Cardiac fibroblast (primary cell): ENCODE measurements around the gene HEMK1.

Experiments used
- DNase-seq, 2 donors: peaks; one replicate each; pipeline versions ENCODE4 v3.0.0 to v3.0.0-alpha.2; 2010; ENCODE audit warnings: low read depth in 2 of 2
- H3K4me3 ChIP-seq, 2 donors: replicated peaks in 1 of 2; 1 replicate in 1 of 2; 2 replicates in 1 of 2; pipeline ENCODE4 v1.5.1; 2011; ENCODE audit warnings: low read depth in 2 of 2, low read length in 2 of 2, mild to moderate bottlenecking in 2 of 2, moderate library complexity in 1 of 2
- TF ChIP-seq, protein P1 (sequence below): IDR thresholded peaks from one replicate; pipeline ENCODE4 v1.5.1; 2011; ENCODE audit warnings: low read depth, mild to moderate bottlenecking, low read length, inconsistent platforms

Gene HEMK1

DNA sequence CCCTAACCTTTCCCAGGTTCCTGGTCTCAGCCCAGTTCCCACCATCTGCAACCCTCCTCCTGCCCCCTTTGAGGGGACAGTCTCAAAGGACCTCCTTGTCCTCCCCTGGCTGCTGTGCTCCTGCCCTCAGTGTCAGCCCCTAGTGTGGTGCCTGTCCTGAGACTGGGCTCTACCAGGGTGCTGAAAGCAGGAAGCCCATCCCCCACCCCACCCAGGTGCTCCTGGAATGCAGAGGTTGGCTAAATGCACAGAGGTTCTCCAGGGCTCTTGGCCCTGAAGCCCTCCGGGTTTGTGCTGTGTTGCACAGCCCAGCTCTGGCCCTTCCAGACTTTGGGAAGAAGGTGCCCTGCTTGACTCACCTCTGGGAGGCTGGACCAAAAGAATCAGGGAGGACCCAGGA, 23.5 kb upstream of the HEMK1 start:
- TF ChIP-seq, protein P1, sequence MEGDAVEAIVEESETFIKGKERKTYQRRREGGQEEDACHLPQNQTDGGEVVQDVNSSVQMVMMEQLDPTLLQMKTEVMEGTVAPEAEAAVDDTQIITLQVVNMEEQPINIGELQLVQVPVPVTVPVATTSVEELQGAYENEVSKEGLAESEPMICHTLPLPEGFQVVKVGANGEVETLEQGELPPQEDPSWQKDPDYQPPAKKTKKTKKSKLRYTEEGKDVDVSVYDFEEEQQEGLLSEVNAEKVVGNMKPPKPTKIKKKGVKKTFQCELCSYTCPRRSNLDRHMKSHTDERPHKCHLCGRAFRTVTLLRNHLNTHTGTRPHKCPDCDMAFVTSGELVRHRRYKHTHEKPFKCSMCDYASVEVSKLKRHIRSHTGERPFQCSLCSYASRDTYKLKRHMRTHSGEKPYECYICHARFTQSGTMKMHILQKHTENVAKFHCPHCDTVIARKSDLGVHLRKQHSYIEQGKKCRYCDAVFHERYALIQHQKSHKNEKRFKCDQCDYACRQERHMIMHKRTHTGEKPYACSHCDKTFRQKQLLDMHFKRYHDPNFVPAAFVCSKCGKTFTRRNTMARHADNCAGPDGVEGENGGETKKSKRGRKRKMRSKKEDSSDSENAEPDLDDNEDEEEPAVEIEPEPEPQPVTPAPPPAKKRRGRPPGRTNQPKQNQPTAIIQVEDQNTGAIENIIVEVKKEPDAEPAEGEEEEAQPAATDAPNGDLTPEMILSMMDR, result no peak
- no peak for DNase-seq

DNA sequence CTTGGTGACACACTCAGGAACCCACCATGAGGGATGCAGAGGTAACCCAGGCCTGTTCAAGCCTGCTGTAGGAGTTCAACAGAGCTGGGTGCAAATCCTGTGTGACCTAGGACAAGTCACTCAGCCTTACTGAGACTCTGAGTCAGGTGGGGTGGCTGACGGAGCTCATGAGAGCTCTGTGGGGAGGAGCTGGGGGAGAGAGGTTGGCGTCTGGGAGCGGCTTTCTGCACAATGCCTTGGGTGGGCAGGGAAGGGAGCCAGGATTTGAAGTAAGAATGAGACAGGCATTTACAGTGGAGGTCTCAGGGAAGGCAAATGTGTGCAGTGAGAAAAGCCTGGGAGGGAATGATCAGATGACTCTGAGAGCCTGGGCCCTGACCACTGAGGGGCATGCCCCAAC, 20.1 kb upstream of the HEMK1 start:
- no peak overlapping the region for H3K4me3 ChIP-seq
- no peak for DNase-seq
- TF ChIP-seq, protein P1, result no peak

More for the DNA sequence above, 23.5 kb upstream of the HEMK1 start:
- H3K4me3 ChIP-seq, result no peak overlapping the region

DNA sequence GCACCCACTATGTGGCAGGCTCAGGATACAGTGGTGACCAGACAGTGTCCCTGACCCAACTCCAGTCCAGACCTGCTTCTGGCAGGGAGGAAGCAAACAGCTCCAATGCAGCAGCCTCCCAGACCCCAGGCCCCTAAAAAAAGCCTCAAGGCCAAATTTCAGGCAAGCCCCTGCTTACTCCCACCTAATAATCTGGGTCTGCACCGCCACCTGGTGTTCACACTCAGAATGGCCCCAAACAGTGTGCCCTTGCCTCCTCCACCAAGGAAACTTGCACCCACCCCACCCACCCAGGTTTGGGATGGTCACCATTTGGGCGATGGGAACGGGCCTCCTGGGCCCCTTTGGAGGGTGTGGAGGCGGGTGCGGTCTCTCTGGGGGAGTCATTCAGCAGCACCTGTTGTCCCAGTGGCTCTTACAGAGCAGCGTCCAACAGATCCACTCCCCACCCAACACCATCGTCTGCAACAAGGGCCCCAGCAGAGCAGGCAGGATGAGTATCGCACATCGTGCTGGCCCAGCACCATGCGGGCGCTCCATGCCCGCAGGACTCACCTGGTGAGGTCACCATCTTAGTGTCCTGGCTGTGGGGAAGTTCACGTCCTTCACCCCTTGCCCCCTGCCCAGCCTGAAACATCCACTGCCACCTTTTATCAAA, 19.1 kb upstream of the HEMK1 start:
- no peak overlapping the region for H3K4me3 ChIP-seq
- TF ChIP-seq, protein P1, result peak; percentile 82
- DNase-seq, result peak; percentile 48 to 49

DNA sequence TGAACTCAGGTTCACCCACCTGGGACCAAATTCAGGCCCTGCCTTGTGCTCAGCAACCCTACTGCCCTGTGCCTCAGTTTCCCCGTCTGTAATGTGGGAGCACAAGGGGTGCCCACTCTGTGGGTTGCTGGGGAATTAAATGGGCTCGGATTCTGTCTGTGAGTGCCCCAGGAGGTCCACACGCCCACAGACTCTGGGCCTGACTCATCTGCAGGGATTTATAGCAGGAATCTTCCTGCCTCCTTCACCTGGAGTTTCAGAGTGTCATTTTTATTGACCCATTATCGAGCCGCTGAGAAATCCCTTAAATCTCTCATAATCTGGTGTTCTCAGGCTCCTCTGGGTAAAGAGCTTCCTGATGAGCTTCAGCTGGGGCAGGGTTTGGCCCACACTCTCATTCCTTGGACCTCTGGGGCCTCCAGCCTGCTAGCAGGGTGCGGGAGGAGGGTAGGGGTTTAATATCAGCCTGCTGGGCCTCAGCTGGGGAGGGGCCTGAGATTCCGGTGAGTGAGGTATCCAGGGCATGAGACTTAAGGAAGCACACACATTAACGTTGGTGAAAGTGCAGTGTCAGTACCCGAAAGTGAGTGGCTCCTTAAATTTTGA, 18.2 kb upstream of the HEMK1 start:
- TF ChIP-seq, protein P1, result no peak
- peak in 1 of 2 donors; percentile 32 for DNase-seq
- no peak overlapping the region for H3K4me3 ChIP-seq

DNA sequence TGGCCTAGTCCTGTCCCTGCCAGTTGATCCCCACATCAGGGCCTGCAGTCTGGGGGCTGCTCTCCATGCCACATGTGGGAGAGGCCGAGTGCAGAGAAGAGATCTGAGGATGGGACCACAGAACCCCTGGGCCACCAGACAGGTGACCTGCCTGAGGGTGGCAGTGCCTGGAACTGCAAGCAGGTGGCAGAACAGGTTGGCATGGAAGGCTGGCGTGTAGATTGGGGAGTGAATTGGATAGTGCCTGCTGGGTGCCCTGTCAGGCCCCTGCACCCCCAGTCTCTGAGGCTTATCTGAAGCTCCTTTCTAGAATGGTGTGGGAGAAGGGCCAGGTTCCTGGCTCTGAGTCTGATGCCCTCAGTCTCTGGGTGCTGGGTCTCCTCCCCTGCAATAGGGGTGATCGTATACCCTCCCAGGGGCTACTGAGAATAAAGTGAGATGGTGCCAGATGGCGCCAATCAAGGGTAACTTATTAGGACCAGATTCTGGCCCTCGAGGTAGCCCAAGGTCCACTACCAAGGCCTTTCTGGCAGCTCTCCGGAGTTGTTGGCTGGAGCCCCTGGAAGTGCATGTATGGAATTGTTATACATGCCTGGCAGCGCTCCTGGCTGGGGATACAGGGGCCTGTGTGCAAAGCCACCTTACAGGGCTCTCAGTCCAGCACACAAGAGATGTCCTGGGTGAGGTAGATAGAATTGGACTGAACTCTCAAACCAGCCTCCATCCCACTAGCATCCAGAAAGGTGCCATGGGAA, 17.5 kb upstream of the HEMK1 start:
- H3K4me3 ChIP-seq, result no peak overlapping the region
- no peak for DNase-seq
- TF ChIP-seq, protein P1, result no peak

DNA sequence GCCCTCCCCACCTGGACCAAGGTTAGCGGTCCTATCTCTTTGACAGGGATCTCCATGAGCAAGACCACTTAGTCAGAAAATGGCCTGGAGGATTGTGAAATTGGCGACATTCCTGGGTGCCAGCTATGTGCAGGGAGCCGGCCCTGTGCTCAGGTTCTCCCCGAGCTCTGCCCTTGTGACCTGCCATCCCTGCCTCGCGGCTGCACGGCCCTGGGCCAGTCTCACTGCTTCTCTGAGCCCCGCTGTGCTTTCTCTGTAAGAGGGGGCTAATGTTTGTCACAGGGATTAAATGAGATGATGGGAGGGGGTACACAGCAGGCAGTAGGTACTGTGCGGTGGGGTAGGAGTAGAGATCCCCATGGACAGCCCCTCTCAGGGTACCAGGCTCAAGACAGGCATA, 16.7 kb upstream of the HEMK1 start:
- H3K4me3 ChIP-seq, result no peak overlapping the region
- DNase-seq, result no peak
- TF ChIP-seq, protein P1, result no peak
